ENCODE results near the gene SRD5A1.

The SRD5A1 gene

GRCh38 chr5:6604946-6605345 is 28.3 kb upstream of the SRD5A1 start:
- DNase-seq (ENCODE audit: low spot score), result no peak

- no peak for DNase-seq (ENCODE audit: low spot score)
Measured at GRCh38 chr5:6606884-6607558, 26.2 kb upstream of the SRD5A1 start.

- DNase-seq (ENCODE audit: low spot score), result no peak
Measured at GRCh38 chr5:6607559-6607936, 25.7 kb upstream of the SRD5A1 start.

GRCh38 chr5:6608016-6608415 is 25.2 kb upstream of the SRD5A1 start:
- no peak for DNase-seq (ENCODE audit: low spot score)

- no peak for DNase-seq (ENCODE audit: low spot score)
Measured at GRCh38 chr5:6611334-6612256, 21.6 kb upstream of the SRD5A1 start.

- DNase-seq (ENCODE audit: low spot score), result no peak
Measured at GRCh38 chr5:6615034-6615815, 18.0 kb upstream of the SRD5A1 start.

GRCh38 chr5:6616632-6617031 is 16.6 kb upstream of the SRD5A1 start:
- no peak for DNase-seq (ENCODE audit: low spot score)

- DNase-seq (ENCODE audit: low spot score), result no peak
Measured at GRCh38 chr5:6623228-6623627, 10.0 kb upstream of the SRD5A1 start.

- DNase-seq (ENCODE audit: low spot score), result no peak
Measured at GRCh38 chr5:6623941-6624340, 9.3 kb upstream of the SRD5A1 start.

GRCh38 chr5:6626508-6626907 is 6.7 kb upstream of the SRD5A1 start:
- DNase-seq (ENCODE audit: low spot score), result no peak

GRCh38 chr5:6631441-6631840 is 1.8 kb upstream of the SRD5A1 start:
- no peak for DNase-seq (ENCODE audit: low spot score)

GRCh38 chr5:6632324-6632887 is 834 bp upstream of the SRD5A1 start:
- no peak for DNase-seq (ENCODE audit: low spot score)

GRCh38 chr5:6633469-6634245 is 417 bp downstream of the SRD5A1 start:
- DNase-seq (ENCODE audit: low spot score), result no peak

- DNase-seq (ENCODE audit: low spot score), result no peak
Measured at GRCh38 chr5:6634306-6634705, 1.1 kb downstream of the SRD5A1 start.

- no peak for DNase-seq (ENCODE audit: low spot score)
Measured at GRCh38 chr5:6634788-6635430, 1.7 kb downstream of the SRD5A1 start.

- no peak for DNase-seq (ENCODE audit: low spot score)
Measured at GRCh38 chr5:6636293-6636692, 3.1 kb downstream of the SRD5A1 start.

GRCh38 chr5:6637022-6637421 is 3.8 kb downstream of the SRD5A1 start:
- no peak for DNase-seq (ENCODE audit: low spot score)

GRCh38 chr5:6637590-6637989 is 4.3 kb downstream of the SRD5A1 start:
- DNase-seq (ENCODE audit: low spot score), result no peak

- no peak for DNase-seq (ENCODE audit: low spot score)
Measured at GRCh38 chr5:6638236-6638635, 5.0 kb downstream of the SRD5A1 start.

GRCh38 chr5:6642655-6643054 is 9.4 kb downstream of the SRD5A1 start:
- DNase-seq (ENCODE audit: low spot score), result no peak

GRCh38 chr5:6644794-6645241 is 11.6 kb downstream of the SRD5A1 start:
- no peak for DNase-seq (ENCODE audit: low spot score)
